ENCODE results near the gene ZDHHC12. TPM values are rescaled to one million over a fixed set of nuclear protein-coding genes. Genes with fewer than 3 reads are reported as not detected.

ZDHHC12 gene
- total RNA-seq, 4 donors from 2014 or later: 13.2 to 34.1 (median 25.3) TPM

GRCh38 chr9:128724744-128725211 is 851 bp upstream of the ZDHHC12 start:
- peak overlapping the region; percentile 59 to 79 (median 64) for H3K4me3 ChIP-seq
- peak overlapping the region; percentile 64 to 88 (median 86) for H3K27ac ChIP-seq
- WGBS, 2 donors: 28 to 29% methylated on average over 10 of the region's 10 CpGs
- no peaks in the 10 kb centered on the region for H3K27me3 ChIP-seq
- H3K4me1 ChIP-seq: peaks cover 0 to 27% (median 13%) of the 10 kb centered on the region in 4 donors
- TF ChIP-seq EP300 (IDR thresholded peaks at IDR 0.05): no peak
- TF ChIP-seq, protein P1, sequence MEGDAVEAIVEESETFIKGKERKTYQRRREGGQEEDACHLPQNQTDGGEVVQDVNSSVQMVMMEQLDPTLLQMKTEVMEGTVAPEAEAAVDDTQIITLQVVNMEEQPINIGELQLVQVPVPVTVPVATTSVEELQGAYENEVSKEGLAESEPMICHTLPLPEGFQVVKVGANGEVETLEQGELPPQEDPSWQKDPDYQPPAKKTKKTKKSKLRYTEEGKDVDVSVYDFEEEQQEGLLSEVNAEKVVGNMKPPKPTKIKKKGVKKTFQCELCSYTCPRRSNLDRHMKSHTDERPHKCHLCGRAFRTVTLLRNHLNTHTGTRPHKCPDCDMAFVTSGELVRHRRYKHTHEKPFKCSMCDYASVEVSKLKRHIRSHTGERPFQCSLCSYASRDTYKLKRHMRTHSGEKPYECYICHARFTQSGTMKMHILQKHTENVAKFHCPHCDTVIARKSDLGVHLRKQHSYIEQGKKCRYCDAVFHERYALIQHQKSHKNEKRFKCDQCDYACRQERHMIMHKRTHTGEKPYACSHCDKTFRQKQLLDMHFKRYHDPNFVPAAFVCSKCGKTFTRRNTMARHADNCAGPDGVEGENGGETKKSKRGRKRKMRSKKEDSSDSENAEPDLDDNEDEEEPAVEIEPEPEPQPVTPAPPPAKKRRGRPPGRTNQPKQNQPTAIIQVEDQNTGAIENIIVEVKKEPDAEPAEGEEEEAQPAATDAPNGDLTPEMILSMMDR (IDR thresholded peaks at IDR 0.05): no peak
- TF ChIP-seq POLR2A (IDR thresholded peaks at IDR 0.05): no peak
- peaks cover 0 to 26% (median 0%) of the 10 kb centered on the region in 3 donors for H3K36me3 ChIP-seq
- H3K9me3 ChIP-seq: no peaks in the 10 kb centered on the region
- peak; percentile 30 to 47 for DNase-seq (ENCODE audit: low spot score in 2 of 2)

- DNase-seq (ENCODE audit: low spot score in 2 of 2): no peak
- 35 to 43% methylated on average over 7 of the region's 7 CpGs for WGBS, 2 donors
- no peaks in the 10 kb centered on the region for H3K9me3 ChIP-seq
- peaks cover 0 to 24% (median 0%) of the 10 kb centered on the region in 3 donors for H3K36me3 ChIP-seq
- no peaks in the 10 kb centered on the region for H3K27me3 ChIP-seq
- peaks cover 0 to 27% (median 13%) of the 10 kb centered on the region in 4 donors for H3K4me1 ChIP-seq
- no peak for TF ChIP-seq POLR2A (IDR thresholded peaks at IDR 0.05)
- no peak for TF ChIP-seq EP300 (IDR thresholded peaks at IDR 0.05)
- TF ChIP-seq, protein P1 (IDR thresholded peaks at IDR 0.05): no peak
- peak overlapping the region; percentile 59 to 79 (median 64) for H3K4me3 ChIP-seq
- H3K27ac ChIP-seq: peak overlapping the region; percentile 64 to 88 (median 86)
These were observed 518 bp downstream of the ZDHHC12 start for GRCh38 chr9:128723352-128723865.

- no peak for DNase-seq (ENCODE audit: low spot score in 2 of 2)
- no peaks in the 10 kb centered on the region for H3K27me3 ChIP-seq
- TF ChIP-seq, protein P1 (IDR thresholded peaks at IDR 0.05): no peak
- TF ChIP-seq EP300 (IDR thresholded peaks at IDR 0.05): no peak
- no peak for TF ChIP-seq POLR2A (IDR thresholded peaks at IDR 0.05)
- H3K27ac ChIP-seq: peak overlapping the region in 3 of 4 donors; percentile 85 to 88 (median 87)
- 49 to 53% methylated on average over 9 of the region's 9 CpGs for WGBS, 2 donors
- peaks cover 0 to 27% (median 13%) of the 10 kb centered on the region in 4 donors for H3K4me1 ChIP-seq
- H3K9me3 ChIP-seq: no peaks in the 10 kb centered on the region
- H3K36me3 ChIP-seq: peaks cover 0 to 24% (median 0%) of the 10 kb centered on the region in 3 donors
- H3K4me3 ChIP-seq: peak overlapping the region in 1 of 4 donors; percentile 69
These were observed 1.3 kb downstream of the ZDHHC12 start for GRCh38 chr9:128722380-128723351.

DNA sequence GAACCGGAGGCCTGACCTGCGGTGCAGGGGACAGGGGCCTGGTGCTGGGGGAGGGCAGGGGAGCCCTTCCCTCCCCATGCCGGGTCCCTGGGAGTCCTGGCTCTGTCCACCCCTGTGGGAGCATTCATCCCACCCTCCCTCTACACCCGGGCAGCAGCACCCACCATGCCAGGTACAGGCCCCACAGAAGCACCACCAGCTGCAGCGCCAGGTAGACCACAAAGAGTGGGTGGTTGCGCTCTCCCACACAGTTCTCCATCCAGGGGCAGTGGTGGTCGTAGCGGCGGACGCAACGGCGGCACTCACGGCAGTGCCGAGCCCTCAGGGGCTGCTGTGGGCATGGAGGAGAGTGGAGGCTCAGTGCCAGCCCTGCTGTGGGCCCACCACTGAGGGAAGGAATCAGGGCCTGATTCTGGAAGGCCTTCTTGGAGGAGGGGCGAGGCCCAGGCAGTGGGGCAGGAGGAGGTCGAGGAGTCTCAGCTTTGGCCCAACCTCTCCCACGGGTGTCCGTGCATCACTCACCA is 2.4 kb downstream of the ZDHHC12 start:
- no peaks in the 10 kb centered on the region for H3K9me3 ChIP-seq
- peaks cover 0 to 27% (median 13%) of the 10 kb centered on the region in 4 donors for H3K4me1 ChIP-seq
- H3K36me3 ChIP-seq: peaks cover 0 to 27% (median 0%) of the 10 kb centered on the region in 3 donors
- no peak overlapping the region for H3K4me3 ChIP-seq
- WGBS, 2 donors: 90% methylated on average over 16 of the region's 18 CpGs
- no peaks in the 10 kb centered on the region for H3K27me3 ChIP-seq
- H3K27ac ChIP-seq: no peak overlapping the region
- no peak for TF ChIP-seq POLR2A (IDR thresholded peaks at IDR 0.05)
- TF ChIP-seq EP300 (IDR thresholded peaks at IDR 0.05): no peak
- TF ChIP-seq, protein P1 (IDR thresholded peaks at IDR 0.05): no peak
- no peak for DNase-seq (ENCODE audit: low spot score in 2 of 2)

All from tibial nerve (tissue), 4 donors.